Measurements from ENCODE around the gene ISCU. TPM values are rescaled to one million over a fixed set of nuclear protein-coding genes. Genes with fewer than 3 reads are reported as not detected.

ISCU gene
- total RNA-seq, 2 donors from 2014 or later: 63.1 to 66.0 TPM

DNA sequence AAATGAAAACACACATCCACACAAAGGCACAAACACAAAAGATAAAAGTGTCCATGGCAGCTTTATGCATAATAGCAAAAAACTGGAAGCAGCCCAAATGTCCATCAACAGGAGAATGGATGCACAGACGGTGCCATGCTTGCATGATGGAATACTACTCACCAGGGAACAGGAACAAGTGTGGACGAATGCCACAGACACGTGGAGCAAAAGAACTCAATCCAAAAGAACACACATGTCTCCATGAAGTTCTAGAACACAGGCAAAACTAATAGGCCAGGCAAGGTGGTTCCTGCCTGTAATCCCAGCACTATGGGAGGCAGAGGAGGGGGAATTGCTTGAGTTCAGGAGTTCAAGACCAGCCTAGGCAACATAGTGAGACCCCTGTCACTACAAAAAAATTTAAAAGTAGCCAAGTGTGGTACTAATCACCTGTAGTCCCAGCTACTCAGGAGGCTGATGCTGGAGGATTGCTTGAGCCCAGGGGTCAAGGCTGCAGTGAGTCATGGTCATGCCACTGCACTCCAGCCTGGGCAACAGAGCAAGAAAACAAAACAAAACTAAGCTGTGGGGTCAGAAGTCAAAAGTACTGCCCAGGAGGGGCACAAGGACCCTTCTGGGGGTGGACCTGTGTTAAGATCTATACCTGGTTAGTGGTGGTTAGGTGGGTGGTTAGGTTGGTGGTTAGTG, 42.7 kb downstream of the ISCU start:
- 91 to 100% methylated on average over 2 to 3 of the region's 3 CpGs for WGBS, 2 experiments (ENCODE audit: insufficient coverage in 1 of 2, insufficient read length in 1 of 2)
- Histone ChIP-seq H3K27ac (ENCODE audit: low read depth, low read length) (no peak overlapping the region), H3K27me3 (ENCODE audit: control insufficient read depth, insufficient read depth, low read length, poor library complexity, severe bottlenecking) (no peaks in the 10 kb centered on the region), H3K36me3 (ENCODE audit: control insufficient read depth, insufficient read depth, low read length) (no peaks in the 10 kb centered on the region), H3K4me1 (ENCODE audit: control insufficient read depth, insufficient read depth, low read length) (no peaks in the 10 kb centered on the region), H3K9me3 (ENCODE audit: control insufficient read depth, low read length) (no peaks in the 10 kb centered on the region), H3K4me3 (ENCODE audit: low read length) (no peak overlapping the region), H3K9ac (ENCODE audit: extremely low read depth, low read length, poor library complexity, severe bottlenecking) (no peak overlapping the region)
- Mint-ChIP-seq H3K4me1 (no peaks in the 10 kb centered on the region), H3K36me3 (ENCODE audit: low read depth) (no peaks in the 10 kb centered on the region), H3K27me3 (ENCODE audit: insufficient read depth) (no peaks in the 10 kb centered on the region), H3K9me3 (no peaks in the 10 kb centered on the region), H3K4me3 (no peak overlapping the region), H3K27ac (peak overlapping the region; percentile 70)
- no peak for DNase-seq
- TF ChIP-seq, protein P1, sequence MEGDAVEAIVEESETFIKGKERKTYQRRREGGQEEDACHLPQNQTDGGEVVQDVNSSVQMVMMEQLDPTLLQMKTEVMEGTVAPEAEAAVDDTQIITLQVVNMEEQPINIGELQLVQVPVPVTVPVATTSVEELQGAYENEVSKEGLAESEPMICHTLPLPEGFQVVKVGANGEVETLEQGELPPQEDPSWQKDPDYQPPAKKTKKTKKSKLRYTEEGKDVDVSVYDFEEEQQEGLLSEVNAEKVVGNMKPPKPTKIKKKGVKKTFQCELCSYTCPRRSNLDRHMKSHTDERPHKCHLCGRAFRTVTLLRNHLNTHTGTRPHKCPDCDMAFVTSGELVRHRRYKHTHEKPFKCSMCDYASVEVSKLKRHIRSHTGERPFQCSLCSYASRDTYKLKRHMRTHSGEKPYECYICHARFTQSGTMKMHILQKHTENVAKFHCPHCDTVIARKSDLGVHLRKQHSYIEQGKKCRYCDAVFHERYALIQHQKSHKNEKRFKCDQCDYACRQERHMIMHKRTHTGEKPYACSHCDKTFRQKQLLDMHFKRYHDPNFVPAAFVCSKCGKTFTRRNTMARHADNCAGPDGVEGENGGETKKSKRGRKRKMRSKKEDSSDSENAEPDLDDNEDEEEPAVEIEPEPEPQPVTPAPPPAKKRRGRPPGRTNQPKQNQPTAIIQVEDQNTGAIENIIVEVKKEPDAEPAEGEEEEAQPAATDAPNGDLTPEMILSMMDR (conservative IDR thresholded peaks at IDR 0.05): no peak

DNA sequence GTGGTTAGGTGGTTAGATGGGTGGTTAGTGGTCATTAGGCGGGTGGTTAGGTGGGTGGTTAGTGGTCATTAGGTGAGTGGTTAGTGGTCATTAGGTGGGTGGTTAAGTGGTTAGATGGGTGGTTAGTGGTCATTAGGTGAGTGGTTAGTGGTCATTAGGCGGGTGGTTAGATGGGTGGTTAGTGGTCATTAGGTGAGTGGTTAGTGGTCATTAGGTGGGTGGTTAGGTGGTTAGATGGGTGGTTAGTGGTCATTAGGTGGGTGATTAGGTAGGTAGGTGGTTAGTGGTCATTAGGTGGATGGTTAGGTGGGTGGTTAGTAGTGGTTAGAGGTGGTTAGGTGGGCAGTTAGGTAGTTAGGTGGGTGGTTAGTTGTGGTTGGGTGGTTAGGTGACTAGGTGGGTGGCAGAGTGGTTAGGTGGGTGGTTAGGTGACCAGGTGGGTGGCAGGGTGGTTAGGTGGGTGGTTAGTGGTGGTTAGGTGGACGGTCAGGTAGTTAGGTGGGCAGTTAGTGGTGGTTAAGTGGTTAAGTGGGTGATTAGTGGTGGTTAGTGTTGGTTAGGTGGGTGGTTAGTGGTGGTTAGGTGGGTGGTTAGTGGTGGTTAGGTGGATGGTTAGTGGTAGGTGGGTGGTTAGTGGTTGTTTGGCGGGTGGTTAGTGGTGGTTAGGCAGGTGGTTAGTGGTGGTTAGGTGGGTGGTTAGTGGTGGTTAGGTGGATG, 43.5 kb downstream of the ISCU start:
- no peaks in the 10 kb centered on the region for H3K4me1 Mint-ChIP-seq
- TF ChIP-seq, protein P1 (conservative IDR thresholded peaks at IDR 0.05): no peak
- no peak overlapping the region for H3K4me3 ChIP-seq (ENCODE audit: low read length)
- WGBS, 2 experiments (ENCODE audit: insufficient coverage in 1 of 2, insufficient read length in 1 of 2): 90 to 100% methylated on average over 1 to 4 of the region's 4 CpGs
- no peaks in the 10 kb centered on the region for H3K9me3 Mint-ChIP-seq
- H3K9me3 ChIP-seq (ENCODE audit: control insufficient read depth, low read length): no peaks in the 10 kb centered on the region
- no peak overlapping the region for H3K9ac ChIP-seq (ENCODE audit: extremely low read depth, low read length, poor library complexity, severe bottlenecking)
- no peaks in the 10 kb centered on the region for H3K36me3 ChIP-seq (ENCODE audit: control insufficient read depth, insufficient read depth, low read length)
- H3K4me1 ChIP-seq (ENCODE audit: control insufficient read depth, insufficient read depth, low read length): no peaks in the 10 kb centered on the region
- no peak overlapping the region for H3K4me3 Mint-ChIP-seq
- H3K36me3 Mint-ChIP-seq (ENCODE audit: low read depth): no peaks in the 10 kb centered on the region
- H3K27me3 Mint-ChIP-seq (ENCODE audit: insufficient read depth): no peaks in the 10 kb centered on the region
- H3K27ac ChIP-seq (ENCODE audit: low read depth, low read length): no peak overlapping the region
- no peak overlapping the region for H3K27ac Mint-ChIP-seq
- DNase-seq: no peak
- H3K27me3 ChIP-seq (ENCODE audit: control insufficient read depth, insufficient read depth, low read length, poor library complexity, severe bottlenecking): no peaks in the 10 kb centered on the region

DNA sequence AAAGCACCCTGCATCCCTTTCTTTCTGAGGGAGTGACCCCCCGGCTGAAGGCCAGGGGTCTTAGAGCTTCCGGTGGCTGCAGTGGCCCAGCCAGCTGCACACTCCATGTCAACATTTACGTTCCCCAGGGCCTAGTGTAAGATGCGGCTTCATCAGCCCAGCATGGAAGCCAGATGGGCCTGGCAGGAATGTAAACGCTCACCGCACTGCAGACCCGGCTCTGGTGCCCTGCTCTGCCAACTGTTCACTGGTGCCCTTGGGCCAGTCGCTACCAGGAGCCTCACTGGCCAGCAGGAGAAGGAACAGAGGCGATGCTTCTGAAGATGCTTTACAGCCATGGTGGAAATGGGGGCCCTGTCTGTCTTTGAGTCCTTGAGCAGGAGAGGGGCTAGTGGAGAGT, 44.1 kb downstream of the ISCU start:
- Mint-ChIP-seq H3K9me3 (no peaks in the 10 kb centered on the region), H3K4me1 (no peaks in the 10 kb centered on the region), H3K4me3 (no peak overlapping the region), H3K36me3 (ENCODE audit: low read depth) (no peaks in the 10 kb centered on the region), H3K27me3 (ENCODE audit: insufficient read depth) (no peaks in the 10 kb centered on the region), H3K27ac (no peak overlapping the region)
- Histone ChIP-seq H3K9ac (ENCODE audit: extremely low read depth, low read length, poor library complexity, severe bottlenecking) (no peak overlapping the region), H3K4me1 (ENCODE audit: control insufficient read depth, insufficient read depth, low read length) (no peaks in the 10 kb centered on the region), H3K27me3 (ENCODE audit: control insufficient read depth, insufficient read depth, low read length, poor library complexity, severe bottlenecking) (no peaks in the 10 kb centered on the region), H3K36me3 (ENCODE audit: control insufficient read depth, insufficient read depth, low read length) (no peaks in the 10 kb centered on the region), H3K9me3 (ENCODE audit: control insufficient read depth, low read length) (no peaks in the 10 kb centered on the region), H3K4me3 (ENCODE audit: low read length) (no peak overlapping the region), H3K27ac (ENCODE audit: low read depth, low read length) (no peak overlapping the region)
- TF ChIP-seq, protein P1 (conservative IDR thresholded peaks at IDR 0.05): no peak
- 85 to 96% methylated on average over 3 to 9 of the region's 9 CpGs for WGBS, 2 experiments (ENCODE audit: insufficient coverage in 1 of 2, insufficient read length in 1 of 2)
- no peak for DNase-seq

Measured in endodermal cell (in vitro differentiated cells).